Loucy (cell line): ENCODE data around the gene PNPLA7.

Source experiments
- CTCF ChIP-seq: fragments of 200-600 bp; sonication (generic); conservative IDR thresholded peaks from 2 replicates; pipeline ENCODE4 v1.5.1; 2014; ENCODE audit warnings: mild to moderate bottlenecking, antibody characterized with exemption, low read length
- EZH2phosphoT487 ChIP-seq: fragments of 200-600 bp; IDR thresholded peaks from 2 replicates; pipeline ENCODE4 v1.6.1; 2018; ENCODE audit warnings: antibody characterized with exemption, mild to moderate bottlenecking, moderate library complexity, borderline replicate concordance

- TF ChIP-seq EZH2phosphoT487 (no peak), CTCF (peak; percentile 36)
Observed at GRCh38 chr9:137564817-137565411, 14.7 kb upstream of the PNPLA7 start.
